GM12878 (cell line): ENCODE results near the gene CERKL. TPM values are rescaled to one million over a fixed set of nuclear protein-coding genes. Genes with fewer than 3 reads are reported as not detected.

Experiments
- ATAC-seq: fragments of 200-7000 bp; cut with Tn5 transposase; 3 replicates; pipeline ENCODE4 v1.9.1; 2020; ENCODE audit warnings: mild to moderate bottlenecking, moderate library complexity
- BruUV-seq: library from RNA; stranded (reverse); fragments of 400-500 nt; replicated peaks from 2 replicates; lab custom pipeline; 2021; lab: Mats Ljungman, UMichigan
- CTCF ChIA-PET: fragments of 300-600 bp; sonication (Branson Sonifier 250); formaldehyde crosslinking; extraction: SDS; loops from one replicate; lab custom pipeline; 2021; ENCODE audit warnings: inconsistent platforms; lab: Yijun Ruan, JAX
- POLR2A ChIA-PET: fragments of 350-600 bp; formaldehyde crosslinking; extraction: SDS; loops from one replicate; lab custom pipeline; 2021; ENCODE audit warnings: inconsistent platforms; lab: Charles Lee
- RAD21 ChIA-PET: fragments of 300-600 bp; sonication (Branson Sonifier 250); formaldehyde crosslinking; loops from one replicate; lab custom pipeline; 2023; ENCODE audit warnings: antibody characterized with exemption; ENCODE audit not compliant: unreplicated experiment; lab: Charles Lee
- SMC1A ChIA-PET: fragments of 300-600 bp; sonication (Branson Sonifier 250); formaldehyde crosslinking; loops from one replicate; lab custom pipeline; 2023; ENCODE audit not compliant: unreplicated experiment, uncharacterized antibody; lab: Charles Lee
- DNase-seq: peaks from one replicate; pipeline ENCODE4 v3.0.0-alpha.2; 2011; ENCODE audit warnings: low read depth, low spot score
- FAIRE-seq: peaks from 3 replicates; lab custom pipeline; 2011; peaks lifted over from hg19 to GRCh38; lab: Jason Lieb, UNC
- H2AFZ ChIP-seq: 2 replicates; pipeline ENCODE4 v1.6.0; 2011; ENCODE audit warnings: low read depth, low read length, control low read depth; ENCODE audit not compliant: control insufficient read depth
- H3K27ac ChIP-seq: 2 replicates; pipeline ENCODE4 v1.5.1; 2011; ENCODE audit warnings: control low read depth; ENCODE audit not compliant: control insufficient read depth, insufficient read depth
- H3K27me3 ChIP-seq, 2 experiments: replicated peaks in 1 of 2; 2 replicates each; pipeline versions ENCODE4 v1.6.0 to v1.6.1; 2011; ENCODE audit warnings: low read length in 1 of 2; ENCODE audit not compliant: control insufficient read depth in 2 of 2, insufficient read depth in 2 of 2
- H3K36me3 ChIP-seq, 2 experiments: 2 replicates each; pipeline ENCODE4 v1.5.1; 2011; ENCODE audit warnings: low read length in 1 of 2; ENCODE audit not compliant: control insufficient read depth in 2 of 2, insufficient read depth in 2 of 2
- H3K4me1 ChIP-seq: 2 replicates; pipeline ENCODE4 v1.6.1; 2011; ENCODE audit warnings: mild to moderate bottlenecking, low read length, moderate library complexity, mixed read lengths; ENCODE audit not compliant: control insufficient read depth, insufficient read depth
- H3K4me2 ChIP-seq: 2 replicates; pipeline ENCODE4 v1.6.0; 2011; ENCODE audit warnings: control low read depth; ENCODE audit not compliant: control insufficient read depth, insufficient read depth
- H3K4me3 ChIP-seq: fragments of 200-600 bp; sonication (generic); 2 replicates; pipeline ENCODE4 v1.5.1; 2016
- H3K79me2 ChIP-seq: 2 replicates; pipeline ENCODE4 v1.6.0; 2011; ENCODE audit warnings: low read length; ENCODE audit not compliant: control insufficient read depth, insufficient read depth
- H3K9ac ChIP-seq: 2 replicates; pipeline ENCODE4 v1.8.0; 2011; ENCODE audit warnings: low read length, control low read depth, mixed read lengths; ENCODE audit not compliant: control insufficient read depth, insufficient read depth
- H3K9me3 ChIP-seq: replicated peaks from 3 replicates; pipeline ENCODE4 v1.5.1; 2011; ENCODE audit warnings: mild to moderate bottlenecking, low read length; ENCODE audit not compliant: control insufficient read depth, insufficient read depth
- H4K20me1 ChIP-seq: 2 replicates; pipeline ENCODE4 v1.6.0; 2011; ENCODE audit not compliant: control insufficient read depth, insufficient read depth
- ETV6 ChIP-seq, 2 experiments: fragments of 450-650 bp in 1 of 2; IDR thresholded peaks in 1 of 2; conservative IDR thresholded peaks in 1 of 2; 2 replicates each; pipeline ENCODE4 v1.6.1; 2014; ENCODE audit warnings: antibody characterized with exemption in 1 of 2, borderline replicate concordance in 1 of 2, low read depth in 1 of 2, mild to moderate bottlenecking in 1 of 2, moderate library complexity in 1 of 2
- IKZF2 ChIP-seq, 2 experiments: fragments of 450-650 bp; IDR thresholded peaks; 2 replicates each; pipeline ENCODE4 v1.6.1; 2017; ENCODE audit warnings: mild to moderate bottlenecking in 2 of 2, moderate library complexity in 2 of 2
- MTA3 ChIP-seq: IDR thresholded peaks from 2 replicates; pipeline ENCODE4 v1.6.1; 2012; ENCODE audit warnings: low read length, inconsistent platforms, borderline replicate concordance
- NFIC ChIP-seq: IDR thresholded peaks from 2 replicates; pipeline ENCODE4 v1.6.1; 2012; ENCODE audit warnings: low read depth, mild to moderate bottlenecking, inconsistent platforms, low read length, moderate library complexity
- SMAD1 ChIP-seq: fragments of 450-650 bp; IDR thresholded peaks from 2 replicates; pipeline ENCODE4 v1.6.1; 2018; ENCODE audit warnings: mild to moderate bottlenecking, low read depth; ENCODE audit not compliant: partially characterized antibody
- SUZ12 ChIP-seq: fragments of 200-600 bp; sonication (generic); IDR thresholded peaks from one replicate; pipeline ENCODE4 v1.6.1; 2018; ENCODE audit warnings: antibody characterized with exemption, mild to moderate bottlenecking; ENCODE audit not compliant: unreplicated experiment
- WGBS: methylation state at CpG from one replicate; pipeline ENCODE4 v1.1.6; 2016; ENCODE audit warnings: low lambda C conversion rate; ENCODE audit not compliant: insufficient replicate concordance, insufficient coverage; ENCODE audit errors: missing lambda C conversion rate; 5-methylcytosine and 5-hydroxymethylcytosine counted together
- in situ Hi-C: fragments of 300-500 bp; cut with MboI; formaldehyde crosslinking; loops from 9 replicates; pipeline ENCODE4 v1.14.3; 2018; ENCODE audit warnings: mixed read lengths
- intact Hi-C: fragments of 100-400 bp; cut with micrococcal nuclease; formaldehyde crosslinking; loops from one replicate; pipeline ENCODE4 v1.14.2; 2022; ENCODE audit not compliant: unreplicated experiment
- polyA plus RNA-seq, 11 experiments: library from polyadenylated mRNA; depleted of rRNA in 4 of 11; unstranded in 6 of 11; stranded (reverse) in 5 of 11; fragments of >200 nt; fragmentation: Nextera tagmentation in 4 of 11; fragmentation: Illumina TruSeq in 1 of 11; extraction: Ambion mirVana in 4 of 11; extraction: Trizol in 1 of 11; gene quantifications; 1 replicate in 1 of 11; 2 replicates in 10 of 11; pipeline versions ENCODE4 v1.2.1 to v1.2.3, GENCODE V29; 2011 to 2016; ENCODE audit warnings: inconsistent platforms in 2 of 11, missing spikeins in 2 of 11, low read depth in 1 of 11
- total RNA-seq, 4 experiments: library from RNA; depleted of rRNA in 3 of 4; stranded (reverse); fragments of >200 nt in 3 of 4; fragmentation: Illumina TruSeq in 1 of 4; extraction: Trizol in 1 of 4; gene quantifications; 2 replicates each; pipeline versions ENCODE4 v1.2.1 to v1.2.3, GENCODE V29; 2013 to 2021
- TF ChIP-seq, protein P1 (sequence below): fragments of 450-650 bp; formaldehyde crosslinking; IDR thresholded peaks from 2 replicates; pipeline ENCODE4 v1.4.0; 2022; ENCODE audit warnings: mild to moderate bottlenecking, moderate library complexity
- TF ChIP-seq, protein P2 (sequence below): fragments of 150-350 bp; IDR thresholded peaks from 2 replicates; pipeline ENCODE4 v1.6.1; 2014; ENCODE audit warnings: mild to moderate bottlenecking, low read depth, low read length

CERKL gene
- total and polyA plus RNA-seq, 10 of the 15 experiments (the other 5 are each of a cell fraction or from before 2014, with no cell fraction given) = 0.05 to 23.0 (median 6.0) TPM; not detected in 2

DNA sequence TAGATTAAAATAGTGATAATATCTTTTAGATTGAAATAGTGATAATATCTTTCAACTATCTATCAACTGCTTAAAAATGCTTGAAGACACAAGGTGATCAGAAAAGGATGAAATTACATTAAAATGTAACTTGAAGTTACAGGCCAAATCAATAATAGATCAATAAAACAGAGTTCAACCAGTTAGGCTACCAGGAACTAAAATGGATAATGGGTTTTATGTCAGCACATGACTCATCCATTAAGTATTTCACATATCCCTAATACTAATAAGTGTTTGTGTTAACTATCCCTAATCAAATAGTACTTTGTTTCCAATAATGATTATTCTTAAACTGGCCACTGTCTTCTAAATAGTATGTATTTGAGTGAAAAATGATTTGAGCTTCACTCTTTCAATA, 33.7 kb downstream of the CERKL start (continued):
- TF ChIP-seq, protein P1, sequence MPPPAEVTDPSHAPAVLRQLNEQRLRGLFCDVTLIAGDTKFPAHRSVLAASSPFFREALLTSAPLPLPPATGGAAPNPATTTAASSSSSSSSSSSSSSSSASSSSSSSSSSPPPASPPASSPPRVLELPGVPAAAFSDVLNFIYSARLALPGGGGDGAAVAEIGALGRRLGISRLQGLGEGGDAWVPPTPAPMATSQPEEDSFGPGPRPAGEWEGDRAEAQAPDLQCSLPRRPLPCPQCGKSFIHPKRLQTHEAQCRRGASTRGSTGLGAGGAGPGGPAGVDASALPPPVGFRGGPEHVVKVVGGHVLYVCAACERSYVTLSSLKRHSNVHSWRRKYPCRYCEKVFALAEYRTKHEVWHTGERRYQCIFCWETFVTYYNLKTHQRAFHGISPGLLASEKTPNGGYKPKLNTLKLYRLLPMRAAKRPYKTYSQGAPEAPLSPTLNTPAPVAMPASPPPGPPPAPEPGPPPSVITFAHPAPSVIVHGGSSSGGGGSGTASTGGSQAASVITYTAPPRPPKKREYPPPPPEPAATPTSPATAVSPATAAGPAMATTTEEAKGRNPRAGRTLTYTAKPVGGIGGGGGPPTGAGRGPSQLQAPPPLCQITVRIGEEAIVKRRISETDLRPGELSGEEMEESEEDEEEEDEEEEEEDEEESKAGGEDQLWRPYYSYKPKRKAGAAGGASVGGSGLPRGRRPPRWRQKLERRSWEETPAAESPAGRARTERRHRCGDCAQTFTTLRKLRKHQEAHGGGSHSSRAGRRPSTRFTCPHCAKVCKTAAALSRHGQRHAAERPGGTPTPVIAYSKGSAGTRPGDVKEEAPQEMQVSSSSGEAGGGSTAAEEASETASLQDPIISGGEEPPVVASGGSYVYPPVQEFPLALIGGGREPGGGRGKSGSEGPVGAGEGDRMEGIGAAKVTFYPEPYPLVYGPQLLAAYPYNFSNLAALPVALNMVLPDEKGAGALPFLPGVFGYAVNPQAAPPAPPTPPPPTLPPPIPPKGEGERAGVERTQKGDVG (CRISPR knock-in tag) = no peak
- TF ChIP-seq, protein P2, sequence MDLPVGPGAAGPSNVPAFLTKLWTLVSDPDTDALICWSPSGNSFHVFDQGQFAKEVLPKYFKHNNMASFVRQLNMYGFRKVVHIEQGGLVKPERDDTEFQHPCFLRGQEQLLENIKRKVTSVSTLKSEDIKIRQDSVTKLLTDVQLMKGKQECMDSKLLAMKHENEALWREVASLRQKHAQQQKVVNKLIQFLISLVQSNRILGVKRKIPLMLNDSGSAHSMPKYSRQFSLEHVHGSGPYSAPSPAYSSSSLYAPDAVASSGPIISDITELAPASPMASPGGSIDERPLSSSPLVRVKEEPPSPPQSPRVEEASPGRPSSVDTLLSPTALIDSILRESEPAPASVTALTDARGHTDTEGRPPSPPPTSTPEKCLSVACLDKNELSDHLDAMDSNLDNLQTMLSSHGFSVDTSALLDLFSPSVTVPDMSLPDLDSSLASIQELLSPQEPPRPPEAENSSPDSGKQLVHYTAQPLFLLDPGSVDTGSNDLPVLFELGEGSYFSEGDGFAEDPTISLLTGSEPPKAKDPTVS = no peak
- TF ChIP-seq SUZ12 (no peak), MTA3 (no peak)

DNA sequence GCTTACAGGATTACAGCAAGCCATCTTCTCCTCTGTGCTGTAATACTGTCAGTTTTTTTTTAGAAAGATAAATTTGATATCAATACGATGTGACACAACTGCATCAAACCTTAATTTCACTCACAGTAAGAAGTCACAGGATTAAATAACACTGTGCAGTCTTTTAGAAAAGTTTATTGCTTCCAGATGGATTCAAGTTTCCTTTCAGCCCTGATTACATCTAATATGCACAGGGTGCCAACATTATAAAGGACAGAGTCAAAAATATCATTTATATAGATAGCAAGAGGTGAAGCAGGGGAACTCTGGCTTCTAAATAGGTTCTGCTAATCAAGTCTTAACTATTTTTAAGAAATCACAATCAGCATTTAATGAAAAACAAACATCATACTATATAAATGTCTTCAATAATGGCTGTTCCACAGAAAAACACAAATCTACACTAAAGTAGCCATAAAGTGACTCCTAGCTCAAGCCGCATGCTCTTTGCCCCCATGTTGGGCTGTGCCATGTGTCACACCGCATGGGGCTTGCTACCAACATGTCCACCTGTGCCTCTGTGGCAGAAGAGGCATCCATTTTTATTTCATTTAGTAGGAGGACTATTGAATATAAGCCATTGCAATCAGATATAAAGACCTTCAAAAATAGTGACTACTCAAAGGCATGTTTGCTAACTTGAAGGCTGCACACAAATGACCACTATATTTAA, 35.0 kb downstream of the CERKL start:
- RAD21 ChIA-PET = no interaction called here
- no peak overlapping the region for H3K9ac ChIP-seq
- DNase-seq (no peak), ATAC-seq (no peak), FAIRE-seq (no peak)
- POLR2A ChIA-PET = no interaction called here
- SMC1A ChIA-PET = no interaction called here
- H3K79me2 ChIP-seq = no peaks in the 10 kb centered on the region
- in situ Hi-C loops = no loop called here
- H3K4me1 ChIP-seq = no peaks in the 10 kb centered on the region
- no peaks in the 10 kb centered on the region for H3K36me3 ChIP-seq
- H3K4me3 ChIP-seq = no peak overlapping the region
- 60% methylated on average over 3 of the region's 3 CpGs for WGBS
- intact Hi-C loops = no loop called here
- no peak overlapping the region for H3K27ac ChIP-seq
- H2AFZ ChIP-seq = no peak overlapping the region
- no peaks in the 10 kb centered on the region for H3K9me3 ChIP-seq
- TF ChIP-seq SMAD1 (no peak), ETV6 (conservative IDR thresholded peaks at IDR 0.05 in 1 of 2, IDR thresholded peaks at IDR 0.05 in 1 of 2; ENCODE audit: borderline replicate concordance in 1 of 2, low read depth in 1 of 2) (no peak), NFIC (no peak), IKZF2 (IDR thresholded peaks at IDR 0.05) (no peak)
- CTCF ChIA-PET = no interaction called here
- no peaks in the 10 kb centered on the region for H4K20me1 ChIP-seq
- H3K27me3 ChIP-seq = peaks cover 0 to 3% of the 10 kb centered on the region in 2 experiments; a peak in 1 of 4 replicates
- BruUV-seq = no TSS peak
- no peak overlapping the region for H3K4me2 ChIP-seq
